Body of pancreas (tissue), 4 donors: ENCODE data around the gene PCGF3.

Experiments used
- POLR2A ChIP-seq, 3 donors: fragments of 450-650 bp; IDR thresholded peaks; one replicate each; pipeline ENCODE4 v1.6.1; 2016; ENCODE audit warnings: antibody characterized with exemption in 3 of 3, mild to moderate bottlenecking in 2 of 3
- TF ChIP-seq, protein P1 (sequence below), 7 experiments: fragments of 450-650 bp in 4 of 7; fragments of 200-600 bp in 3 of 7; sonication (generic) in 3 of 7; IDR thresholded peaks; one replicate each; pipeline ENCODE4 v1.5.1; 2016 to 2019; ENCODE audit warnings: antibody characterized with exemption in 7 of 7

DNA sequence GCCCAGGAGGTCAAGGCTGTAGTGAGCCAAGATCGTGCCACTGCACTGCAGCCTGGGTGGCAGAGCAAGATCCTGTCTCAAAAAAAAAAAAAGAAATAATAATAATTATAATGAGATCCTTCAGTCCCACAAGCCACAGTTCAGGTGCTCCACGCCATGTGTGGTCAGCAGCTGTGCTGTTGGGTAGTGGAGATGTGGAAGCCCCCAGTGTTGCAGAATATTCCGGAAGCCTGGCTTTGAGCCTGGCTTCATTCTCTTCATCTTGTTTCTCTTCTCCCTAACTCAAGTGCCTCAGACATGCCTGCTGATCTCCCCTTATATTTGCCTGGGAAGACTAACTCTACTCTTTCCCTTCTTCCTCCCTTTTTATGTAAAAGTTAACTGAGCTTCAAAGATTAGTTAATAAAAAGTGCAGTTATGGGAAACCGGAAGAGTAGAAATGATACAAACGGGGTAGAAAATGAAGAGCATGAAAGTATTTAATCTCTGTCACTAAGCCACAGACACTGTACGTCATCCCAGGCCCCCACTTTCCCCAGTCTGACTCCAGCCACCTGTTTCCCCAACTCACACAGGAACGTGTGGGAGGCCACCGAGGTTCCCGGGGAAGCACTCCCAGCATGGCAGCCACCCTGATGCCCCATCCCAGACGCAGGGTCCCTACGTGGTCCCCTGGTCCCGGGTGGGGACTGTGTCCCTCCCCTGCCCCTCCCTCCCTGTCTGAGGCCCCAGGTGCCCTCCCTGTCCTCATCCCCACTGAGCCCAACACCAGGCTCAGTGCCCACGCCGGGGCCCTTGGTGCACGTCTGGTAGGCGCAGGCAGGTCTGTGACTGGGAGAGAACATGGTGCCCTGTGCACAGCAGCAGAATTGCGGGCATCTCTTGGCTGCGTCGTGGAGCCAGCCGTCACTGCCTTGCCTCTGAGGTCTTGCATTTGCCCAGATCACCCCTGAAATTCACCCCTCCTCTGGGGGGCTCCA lies 24.0 kb downstream of the PCGF3 start:
- TF ChIP-seq, protein P1, sequence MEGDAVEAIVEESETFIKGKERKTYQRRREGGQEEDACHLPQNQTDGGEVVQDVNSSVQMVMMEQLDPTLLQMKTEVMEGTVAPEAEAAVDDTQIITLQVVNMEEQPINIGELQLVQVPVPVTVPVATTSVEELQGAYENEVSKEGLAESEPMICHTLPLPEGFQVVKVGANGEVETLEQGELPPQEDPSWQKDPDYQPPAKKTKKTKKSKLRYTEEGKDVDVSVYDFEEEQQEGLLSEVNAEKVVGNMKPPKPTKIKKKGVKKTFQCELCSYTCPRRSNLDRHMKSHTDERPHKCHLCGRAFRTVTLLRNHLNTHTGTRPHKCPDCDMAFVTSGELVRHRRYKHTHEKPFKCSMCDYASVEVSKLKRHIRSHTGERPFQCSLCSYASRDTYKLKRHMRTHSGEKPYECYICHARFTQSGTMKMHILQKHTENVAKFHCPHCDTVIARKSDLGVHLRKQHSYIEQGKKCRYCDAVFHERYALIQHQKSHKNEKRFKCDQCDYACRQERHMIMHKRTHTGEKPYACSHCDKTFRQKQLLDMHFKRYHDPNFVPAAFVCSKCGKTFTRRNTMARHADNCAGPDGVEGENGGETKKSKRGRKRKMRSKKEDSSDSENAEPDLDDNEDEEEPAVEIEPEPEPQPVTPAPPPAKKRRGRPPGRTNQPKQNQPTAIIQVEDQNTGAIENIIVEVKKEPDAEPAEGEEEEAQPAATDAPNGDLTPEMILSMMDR (IDR thresholded peaks at IDR 0.05): no peak
- no peak for TF ChIP-seq POLR2A (IDR thresholded peaks at IDR 0.05)
